ENCODE results near the gene MC2R.

GRCh38 chr18:13849791-13850190, 65.5 kb downstream of the MC2R start:
- TF ChIP-seq CTCF (IDR thresholded peaks at IDR 0.05): no peak
- no peak for TF ChIP-seq ZFX (IDR thresholded peaks at IDR 0.05; ENCODE audit: borderline replicate concordance)

Measured in 22Rv1 (cell line).